Measurements from ENCODE around the gene GOLGA8Q.
"Not testable (repeated sequence)": the region's sequence is repeated elsewhere in the genome, so short reads cannot be mapped to it uniquely, and the experiment has no call there.

The GOLGA8Q gene, protein sequence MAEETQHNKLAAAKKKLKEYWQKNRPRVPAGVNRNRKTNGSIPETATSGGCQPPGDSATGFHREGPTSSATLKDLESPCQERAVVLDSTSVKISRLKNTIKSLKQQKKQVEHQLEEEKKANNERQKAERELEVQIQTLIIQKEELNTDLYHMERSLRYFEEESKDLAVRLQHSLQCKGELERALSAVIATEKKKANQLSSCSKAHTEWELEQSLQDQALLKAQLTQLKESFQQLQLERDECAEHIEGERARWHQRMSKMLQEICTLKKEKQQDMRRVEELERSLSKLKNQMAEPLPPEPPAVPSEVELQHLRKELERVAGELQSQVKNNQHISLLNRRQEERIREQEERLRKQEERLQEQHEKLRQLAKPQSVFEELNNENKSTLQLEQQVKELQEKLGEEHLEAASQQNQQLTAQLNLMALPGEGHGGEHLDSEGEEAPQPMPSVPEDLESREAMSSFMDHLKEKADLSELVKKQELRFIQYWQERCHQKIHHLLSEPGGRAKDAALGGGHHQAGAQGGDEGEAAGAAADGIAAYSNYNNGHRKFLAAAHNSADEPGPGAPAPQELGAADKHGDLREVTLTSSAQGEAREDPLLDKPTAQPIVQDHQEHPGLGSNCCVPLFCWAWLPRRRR

DNA sequence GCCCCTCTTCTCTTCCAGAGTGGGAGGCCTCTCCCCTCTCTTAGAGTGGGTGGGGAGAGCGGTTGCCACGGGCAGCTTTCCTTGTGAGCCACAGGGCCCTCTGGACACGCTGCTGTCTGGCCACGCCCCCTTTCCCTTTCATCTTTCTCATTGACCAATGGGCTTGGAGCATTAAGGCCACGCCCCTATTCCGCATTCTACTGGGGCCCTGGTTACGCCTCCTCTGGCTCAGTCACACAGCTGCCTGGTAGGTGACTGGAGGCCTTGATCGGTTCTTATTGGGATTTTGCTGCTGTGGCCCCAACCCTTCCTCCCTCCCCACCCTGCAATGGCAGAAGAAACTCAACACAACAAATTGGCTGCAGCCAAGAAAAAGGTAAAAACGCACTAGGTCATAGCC lies at the start of gene GOLGA8Q:
Gene GOLGA8Q (plus strand): TSS at position 301 of the 400 bp plus-strand sequence. CDS start 28 bp downstream, at position 329.
- not testable (repeated sequence) for DNase-seq

DNA sequence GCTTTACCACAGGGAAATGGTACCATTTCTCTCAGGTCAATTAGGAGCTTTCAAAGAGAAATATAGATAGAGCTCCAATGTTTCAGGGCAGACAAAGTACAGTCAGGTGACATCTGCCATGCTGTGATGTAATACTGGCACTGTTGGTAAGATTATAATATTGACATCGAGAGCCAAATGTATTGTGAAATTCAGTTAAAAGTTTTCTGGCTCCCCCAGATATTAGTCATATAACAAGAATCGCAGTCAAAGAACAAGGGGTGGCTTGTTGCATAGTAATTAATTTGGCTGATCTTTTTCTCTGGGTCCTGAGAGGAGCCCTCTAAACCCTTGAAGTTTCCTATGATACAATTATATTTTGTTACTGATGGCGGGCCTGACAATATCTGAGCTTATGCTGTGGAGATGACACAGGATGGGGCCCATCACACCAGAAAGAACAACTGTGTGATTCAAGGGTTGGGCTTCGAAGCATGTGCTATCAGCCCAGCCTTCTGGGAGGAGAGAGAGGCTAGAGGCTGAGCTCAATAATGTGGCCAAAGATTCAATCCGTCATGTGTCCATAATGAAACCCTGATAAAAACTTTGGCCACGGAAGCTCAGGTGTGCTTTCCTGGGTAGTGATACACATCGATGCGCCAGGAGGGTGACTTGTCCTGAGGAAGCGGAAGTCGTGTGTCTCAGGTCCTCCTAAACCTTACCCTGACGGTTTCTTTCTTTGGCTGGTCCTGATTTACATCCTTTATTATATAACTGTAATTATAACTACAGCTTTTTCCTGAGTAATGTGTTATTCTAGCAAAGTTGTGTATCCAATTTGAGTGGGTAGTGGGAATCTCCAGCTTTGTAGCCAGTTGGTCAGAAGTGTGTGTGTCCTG lies 48.7 kb upstream of the GOLGA8Q start:
- not testable (repeated sequence) for DNase-seq

DNA sequence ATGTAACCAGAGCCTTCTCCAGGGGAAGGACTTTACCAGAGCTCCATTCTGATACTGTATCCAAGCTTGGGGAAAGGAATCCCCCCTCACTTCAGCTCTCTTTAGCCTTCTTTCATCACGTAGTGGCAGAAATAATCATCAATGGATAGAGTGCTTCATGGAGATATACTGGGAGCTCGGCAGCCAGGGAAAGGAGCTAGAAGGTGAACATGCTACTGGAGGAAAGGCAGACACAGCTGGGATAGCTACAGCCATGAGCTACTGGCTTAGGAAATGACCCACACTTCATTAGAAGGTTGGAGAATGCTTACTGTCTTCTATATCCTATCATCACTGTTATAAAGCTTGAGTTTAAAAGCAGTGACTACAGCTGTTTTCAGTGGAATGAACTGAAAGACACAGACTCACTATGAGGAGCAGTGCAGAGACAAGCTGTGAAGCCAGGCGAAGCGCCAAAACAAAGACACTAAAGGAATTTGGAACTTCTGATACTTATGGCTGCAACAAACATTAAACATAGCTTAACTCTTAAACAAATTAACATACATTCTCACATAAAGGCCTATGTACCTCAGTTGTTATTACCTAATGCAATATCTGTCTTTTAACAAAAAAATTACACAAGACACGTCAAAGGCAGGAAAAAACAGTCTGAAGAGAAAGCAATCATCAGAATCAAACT lies 47.5 kb upstream of the GOLGA8Q start:
- not testable (repeated sequence) for DNase-seq

DNA sequence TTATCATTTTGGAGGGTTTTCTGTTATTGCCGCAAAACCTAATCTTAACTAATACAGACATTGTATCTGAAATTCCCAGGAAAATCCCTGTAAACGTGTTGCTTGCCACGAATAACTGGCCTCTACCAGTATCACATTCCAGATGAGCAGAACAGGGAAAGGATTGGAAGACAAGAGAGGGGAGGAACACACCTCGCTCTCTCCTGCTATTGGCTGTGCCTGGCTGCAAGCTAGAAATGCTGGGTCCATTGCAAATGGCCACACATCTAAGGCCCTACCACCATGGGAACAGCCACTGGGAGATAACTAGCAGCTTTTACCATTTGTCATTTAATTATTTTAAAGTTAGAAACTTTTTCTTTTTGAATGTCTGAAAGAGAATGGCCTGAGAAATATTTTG lies 37.3 kb upstream of the GOLGA8Q start:
- not testable (repeated sequence) for DNase-seq

DNA sequence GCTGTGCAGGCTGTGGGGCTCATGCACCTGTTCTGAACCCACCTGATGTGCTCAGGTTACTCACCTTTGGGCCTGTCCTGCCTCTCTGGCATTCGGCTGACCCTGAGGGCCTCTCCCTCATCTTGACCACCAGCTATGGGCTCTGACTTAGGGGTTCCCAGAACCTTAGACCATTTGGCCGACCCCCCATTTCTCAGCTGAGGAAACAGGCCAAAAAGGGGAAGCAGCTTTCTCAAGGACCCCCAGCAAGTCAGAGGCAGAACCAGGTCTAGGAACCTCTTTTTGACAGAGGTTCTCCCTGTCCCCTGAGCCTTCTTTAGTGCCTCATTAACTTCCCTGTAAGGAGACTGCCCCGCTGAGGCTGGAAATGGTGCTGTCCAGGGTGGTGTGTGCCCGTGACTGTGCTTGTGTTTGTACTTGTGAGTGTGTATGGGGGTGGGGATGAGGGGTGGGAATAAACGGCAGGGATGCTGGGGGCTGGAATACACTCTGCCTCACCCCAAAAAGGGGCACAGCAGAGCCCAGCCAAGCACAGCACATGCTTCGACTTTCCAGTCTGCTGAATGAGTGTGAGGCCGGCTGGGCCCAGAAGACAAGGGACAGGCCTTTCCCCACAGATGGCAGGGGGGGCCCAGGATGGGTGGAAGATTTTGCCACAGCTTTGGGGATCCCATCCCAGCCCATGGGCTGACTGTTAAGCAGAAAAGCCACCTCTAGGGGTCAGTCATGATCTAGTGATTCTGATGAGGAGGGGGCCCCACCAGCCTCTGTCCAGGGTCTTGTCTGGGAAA lies 28.2 kb upstream of the GOLGA8Q start:
- DNase-seq = not testable (repeated sequence)

DNA sequence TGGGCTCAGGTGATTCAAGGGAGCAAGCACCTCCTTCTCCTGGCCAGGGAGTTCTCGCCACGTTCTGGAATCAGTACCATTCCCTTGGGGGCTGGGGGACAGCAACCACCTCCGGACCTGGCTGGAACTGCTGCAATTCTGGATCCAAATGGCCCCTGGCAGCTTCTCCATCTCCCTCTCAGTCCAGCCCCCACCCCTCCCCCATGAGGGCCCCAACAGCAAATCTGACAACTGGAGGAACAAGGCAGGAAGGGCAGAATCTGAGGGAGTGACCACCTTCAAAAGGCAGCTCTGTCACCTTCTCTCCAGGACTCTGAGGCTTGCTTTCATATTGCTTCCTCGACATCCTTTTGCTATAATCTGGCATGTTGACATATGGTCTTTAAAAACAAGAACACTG lies 25.9 kb upstream of the GOLGA8Q start:
- DNase-seq = not testable (repeated sequence)

DNA sequence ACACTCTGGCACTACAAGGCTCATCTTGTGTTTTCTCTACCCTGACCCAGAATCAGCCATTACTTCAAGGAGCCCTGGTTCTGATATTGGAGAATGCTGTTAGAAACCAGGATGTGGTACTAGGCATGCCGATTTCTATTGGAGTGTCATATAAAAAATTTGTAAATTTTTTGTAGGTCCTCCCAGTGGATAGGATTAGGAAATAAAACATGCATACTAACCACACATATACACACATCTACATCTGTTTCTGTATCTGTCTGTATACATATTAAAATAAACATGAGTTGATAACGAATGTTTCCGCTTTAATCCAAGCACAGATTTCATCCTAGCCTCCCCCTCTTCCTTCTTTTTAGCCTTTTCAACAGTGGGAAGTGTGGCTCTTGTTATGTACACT lies 22.8 kb upstream of the GOLGA8Q start:
- DNase-seq = not testable (repeated sequence)

DNA sequence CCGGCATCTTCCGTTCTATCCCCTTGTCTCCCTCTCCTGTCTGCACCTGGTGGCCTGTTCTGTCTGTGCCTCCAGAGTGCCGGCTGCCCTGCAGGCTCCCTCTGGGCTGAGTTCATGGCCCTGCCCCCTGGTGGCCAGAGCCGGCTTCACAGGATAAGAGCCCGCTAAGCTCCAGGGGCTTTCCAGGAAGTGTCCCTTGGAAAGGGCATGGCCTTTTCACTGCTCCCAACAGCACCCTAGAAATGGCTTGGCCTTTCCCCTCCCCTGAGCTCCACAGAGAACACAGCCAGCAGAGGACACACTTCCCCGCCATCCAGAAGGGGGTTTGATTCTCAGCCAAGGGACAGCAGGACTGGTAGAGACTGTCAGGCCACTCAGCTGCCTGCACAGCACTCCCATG lies 15.1 kb downstream of the GOLGA8Q start:
- not testable (repeated sequence) for DNase-seq

DNA sequence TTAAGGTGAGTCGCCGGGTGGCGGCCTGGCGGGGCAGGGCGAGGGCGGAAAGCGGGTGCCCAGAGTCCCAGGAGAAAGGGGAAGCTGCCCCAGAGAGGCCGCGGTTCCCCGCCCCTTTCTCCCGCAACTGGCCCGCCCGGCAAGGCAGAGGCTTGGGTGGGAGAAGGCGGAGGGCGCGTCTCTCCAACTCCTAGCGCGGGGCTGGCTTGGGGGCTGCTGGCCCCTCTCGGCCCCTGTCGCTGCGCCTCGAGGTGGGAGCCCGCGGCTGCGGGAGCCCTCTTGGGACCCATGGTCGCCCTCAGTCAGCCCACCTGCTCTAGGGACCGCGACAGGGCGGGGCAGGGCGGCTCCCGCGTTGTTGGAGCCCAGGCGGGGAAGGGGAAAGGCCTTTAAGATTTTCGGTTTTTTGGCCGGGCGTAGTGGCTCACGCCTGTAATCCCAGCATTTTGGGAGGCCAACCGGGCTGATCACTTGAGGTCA lies 21.2 kb downstream of the GOLGA8Q start:
- DNase-seq = not testable (repeated sequence)

DNA sequence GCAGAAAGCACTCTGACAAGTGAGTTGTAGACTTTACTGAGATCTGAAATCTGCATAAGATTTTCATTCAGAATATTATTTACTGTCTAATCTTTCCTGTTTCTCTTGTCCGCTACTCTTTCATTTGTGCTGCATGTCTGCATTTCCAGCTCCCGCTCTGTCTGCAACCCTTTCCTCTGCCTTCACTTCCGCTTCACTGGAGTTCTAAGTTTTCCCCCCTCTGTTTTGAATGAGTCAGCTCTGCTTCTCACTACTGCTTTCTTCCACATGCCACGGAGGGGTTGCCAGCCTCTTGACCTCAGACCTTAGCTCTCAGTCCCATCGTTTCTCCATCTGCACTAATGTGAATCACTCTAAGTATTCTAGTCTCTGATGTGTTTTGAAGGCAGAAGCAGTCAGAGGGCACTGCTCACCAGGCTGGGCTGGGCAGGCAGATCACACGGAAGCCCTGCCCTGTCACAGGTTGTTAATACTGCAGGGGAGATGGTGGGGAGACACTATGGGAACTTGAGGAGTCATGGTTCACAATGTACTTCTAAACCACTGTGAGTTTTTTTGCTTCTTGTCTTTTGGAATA lies 27.6 kb downstream of the GOLGA8Q start:
- DNase-seq = not testable (repeated sequence)

DNA sequence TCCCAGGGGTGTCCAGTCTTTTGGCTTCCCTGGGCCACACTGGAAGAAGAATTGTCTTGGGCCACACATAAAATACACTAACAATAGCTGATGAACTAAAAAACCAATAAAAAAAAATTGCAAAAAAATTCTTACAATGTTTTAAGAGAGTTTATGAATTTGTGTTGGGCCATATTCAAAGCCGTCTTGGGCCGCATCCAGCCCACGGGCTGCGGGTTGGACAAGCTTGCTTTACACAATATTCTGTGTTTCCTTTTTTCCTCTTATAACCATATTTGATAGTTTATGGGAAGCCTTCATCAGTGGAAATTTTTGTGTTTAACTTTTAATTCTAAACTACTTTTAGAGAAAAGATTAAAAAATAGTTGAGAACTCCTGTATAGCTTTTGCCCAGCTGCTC lies 28.9 kb downstream of the GOLGA8Q start:
- not testable (repeated sequence) for DNase-seq

DNA sequence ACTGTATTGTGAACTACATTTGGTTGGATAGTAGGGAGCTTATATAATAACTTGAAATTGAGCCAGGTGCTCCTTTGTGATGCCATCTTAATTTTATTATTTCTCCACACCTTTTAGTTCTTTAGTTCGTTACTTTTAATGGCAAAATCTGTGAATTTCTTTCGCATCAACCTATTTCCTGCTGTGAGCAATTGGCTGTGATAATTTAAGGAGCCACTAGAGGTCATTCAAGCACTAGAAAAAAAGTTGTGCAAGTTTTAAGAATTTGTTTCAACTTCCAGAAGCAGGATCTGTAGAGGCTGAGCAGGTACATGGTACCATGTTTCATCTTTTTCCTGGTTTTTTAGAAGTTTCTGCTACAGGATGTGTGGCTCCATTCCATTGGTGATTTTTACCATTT lies 47.1 kb downstream of the GOLGA8Q start:
- DNase-seq = not testable (repeated sequence)

DNA sequence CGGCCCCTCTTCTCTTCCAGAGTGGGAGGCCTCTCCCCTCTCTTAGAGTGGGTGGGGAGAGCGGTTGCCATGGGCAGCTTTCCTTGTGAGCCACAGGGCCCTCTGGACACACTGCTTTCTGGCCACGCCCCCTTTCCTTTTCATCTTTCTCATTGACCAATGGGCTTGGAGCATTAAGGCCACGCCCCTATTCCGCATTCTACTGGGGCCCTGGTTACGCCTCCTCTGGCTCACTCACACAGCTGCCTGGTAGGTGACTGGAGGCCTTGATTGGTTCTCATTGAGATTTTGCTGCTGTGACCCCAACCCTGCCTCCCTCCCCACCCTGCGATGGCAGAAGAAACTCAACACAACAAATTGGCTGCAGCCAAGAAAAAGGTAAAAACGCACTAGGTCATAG lies 51.9 kb downstream of the GOLGA8Q start, which contains the start of gene GOLGA8H:
Gene GOLGA8H (plus strand): TSS at position 233 of the 400 bp plus-strand sequence. CDS start 98 bp downstream, at position 331.
- DNase-seq = not testable (repeated sequence)
